ENCODE results near the gene GPATCH3.
"Not testable (repeated sequence)": the region's sequence is repeated elsewhere in the genome, so short reads cannot be mapped to it uniquely, and the experiment has no call there.

The GPATCH3 gene

GRCh38 chr1:26900001-26900814 is at the start of gene GPATCH3:
GPATCH3 (minus strand) TSS chr1:26900467; CDS start chr1:26900442, 25 bp downstream.
- peak; percentile 75 to 76 for DNase-seq (ENCODE audit: low read depth in 2 of 2)

DNA sequence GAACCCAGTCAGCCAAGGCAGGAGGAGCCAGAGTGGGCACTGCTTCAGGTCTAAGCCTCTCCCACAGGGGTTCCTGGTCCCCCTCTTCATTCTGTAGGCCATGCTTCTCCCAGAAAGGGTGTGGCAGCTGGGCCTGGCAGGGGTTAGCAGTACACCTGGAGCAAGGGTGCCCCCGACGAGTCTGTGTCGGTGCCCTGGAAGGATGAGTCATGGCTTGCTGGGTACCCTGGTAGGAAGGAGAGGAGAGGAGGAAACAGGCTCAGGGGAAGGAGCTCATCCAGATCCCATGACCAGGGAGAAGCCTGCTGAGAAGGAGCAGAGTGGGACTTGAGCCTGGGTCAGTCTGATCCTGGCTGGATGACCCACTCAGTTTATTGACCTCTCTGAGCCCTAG is 49.7 kb upstream of the GPATCH3 start:
- DNase-seq (ENCODE audit: low read depth in 2 of 2), result no peak

DNA sequence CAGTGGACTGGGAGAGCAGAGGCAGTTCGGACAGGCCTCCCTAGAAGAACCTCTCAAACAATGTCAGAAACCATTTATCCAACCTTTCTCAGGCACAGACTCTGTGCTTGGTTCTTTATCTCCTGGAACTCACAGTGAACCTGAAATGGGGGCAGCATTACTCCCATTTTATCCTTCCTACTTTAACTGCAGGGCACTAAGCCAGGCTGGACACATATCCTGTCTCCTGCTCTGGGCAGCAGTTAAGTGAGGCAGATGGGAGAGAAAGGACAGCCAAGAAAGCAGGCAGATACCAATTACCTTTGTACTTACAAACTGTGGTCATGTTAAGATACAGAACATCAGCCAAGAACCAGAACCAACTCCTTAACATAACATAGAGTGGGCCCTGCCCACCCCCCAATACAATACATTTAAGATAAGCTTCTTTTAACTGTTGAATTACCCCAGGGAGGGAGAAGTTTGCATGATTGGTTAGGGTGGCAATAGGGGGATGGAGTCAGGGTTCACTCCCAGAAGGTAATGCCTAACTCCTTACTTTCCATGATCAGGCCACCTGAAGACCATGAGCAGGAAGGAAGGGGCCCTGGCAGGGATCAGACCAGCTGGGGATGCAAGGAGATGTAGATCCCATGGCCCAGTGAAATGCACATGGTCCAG is 49.1 kb upstream of the GPATCH3 start:
- DNase-seq (ENCODE audit: low read depth in 2 of 2), result no peak

- not testable (repeated sequence) for DNase-seq (ENCODE audit: low read depth in 2 of 2)
Measured at GRCh38 chr1:26948725-26949057, 48.4 kb upstream of the GPATCH3 start.

DNA sequence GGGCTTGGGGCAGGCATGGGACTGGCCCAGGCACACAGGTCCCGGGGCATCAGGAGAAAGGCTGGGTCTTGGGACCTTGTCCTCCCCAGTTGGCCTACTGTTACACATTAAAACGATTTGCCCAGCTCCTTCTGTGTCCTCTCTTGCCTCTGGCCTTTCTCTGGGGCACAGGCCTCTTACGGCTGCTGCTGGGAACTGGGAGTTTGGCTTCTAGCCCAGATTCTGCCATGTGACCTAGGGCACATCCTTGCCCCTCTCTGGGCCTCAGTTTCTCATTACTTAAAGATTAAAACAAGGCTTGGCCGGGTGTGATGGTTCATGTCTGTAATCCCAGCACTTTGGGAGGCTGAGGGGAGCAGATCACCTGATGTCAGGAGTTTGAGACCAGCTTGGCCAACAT is 46.0 kb upstream of the GPATCH3 start:
- no peak for DNase-seq (ENCODE audit: low read depth in 2 of 2)

- no peak for DNase-seq (ENCODE audit: low read depth in 2 of 2)
Measured at GRCh38 chr1:26945728-26946127, 45.5 kb upstream of the GPATCH3 start.

- no peak for DNase-seq (ENCODE audit: low read depth in 2 of 2)
Measured at GRCh38 chr1:26945138-26945537, 44.9 kb upstream of the GPATCH3 start.

DNA sequence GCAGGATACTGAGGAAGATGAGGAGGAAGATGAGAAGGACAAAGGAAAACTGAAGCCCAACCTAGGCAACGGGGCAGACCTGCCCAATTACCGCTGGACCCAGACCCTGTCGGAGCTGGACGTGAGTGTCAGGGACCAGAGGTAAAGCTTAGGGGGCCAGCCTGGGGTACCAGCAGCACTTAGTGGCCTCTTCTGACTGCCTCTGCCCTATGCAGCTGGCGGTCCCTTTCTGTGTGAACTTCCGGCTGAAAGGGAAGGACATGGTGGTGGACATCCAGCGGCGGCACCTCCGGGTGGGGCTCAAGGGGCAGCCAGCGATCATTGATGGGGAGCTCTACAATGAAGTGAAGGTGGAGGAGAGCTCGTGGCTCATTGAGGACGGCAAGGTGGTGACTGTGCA is 42.4 kb upstream of the GPATCH3 start:
- no peak for DNase-seq (ENCODE audit: low read depth in 2 of 2)

DNA sequence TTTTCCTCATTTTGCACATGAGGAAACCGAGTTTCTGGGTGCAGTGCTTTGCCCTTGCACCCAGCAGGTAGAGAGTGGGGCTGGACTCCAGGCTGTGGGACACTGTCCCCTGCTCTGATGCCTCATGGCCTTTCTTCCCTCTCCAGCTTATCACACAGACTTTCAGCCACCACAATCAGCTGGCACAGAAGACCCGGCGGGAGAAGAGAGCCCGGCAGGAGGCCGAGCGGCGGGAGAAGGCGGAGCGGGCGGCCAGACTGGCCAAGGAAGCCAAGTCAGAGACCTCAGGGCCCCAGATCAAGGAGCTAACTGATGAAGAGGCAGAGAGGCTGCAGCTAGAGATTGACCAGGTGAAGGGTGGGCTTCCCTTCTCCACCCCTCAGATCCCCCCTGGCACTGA is 41.0 kb upstream of the GPATCH3 start:
- DNase-seq (ENCODE audit: low read depth in 2 of 2), result no peak

DNA sequence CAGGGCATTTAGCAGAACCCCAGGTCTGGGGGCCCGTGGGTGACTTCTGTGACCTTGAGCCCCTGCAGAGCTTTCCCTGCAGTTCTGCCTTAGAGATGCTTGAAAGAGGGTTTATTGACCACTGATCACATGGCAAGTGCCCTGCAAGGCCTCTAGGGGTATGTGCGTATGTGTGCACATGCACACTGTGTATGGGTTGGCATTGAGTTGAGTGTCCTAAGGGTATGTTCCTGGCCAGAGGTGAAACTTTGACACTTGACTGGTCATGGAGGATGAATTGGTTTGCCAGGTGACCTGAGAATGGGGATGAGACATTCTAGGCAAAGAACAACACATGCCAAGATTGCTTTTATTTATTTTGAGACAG is 38.4 kb upstream of the GPATCH3 start:
- no peak for DNase-seq (ENCODE audit: low read depth in 2 of 2)

DNA sequence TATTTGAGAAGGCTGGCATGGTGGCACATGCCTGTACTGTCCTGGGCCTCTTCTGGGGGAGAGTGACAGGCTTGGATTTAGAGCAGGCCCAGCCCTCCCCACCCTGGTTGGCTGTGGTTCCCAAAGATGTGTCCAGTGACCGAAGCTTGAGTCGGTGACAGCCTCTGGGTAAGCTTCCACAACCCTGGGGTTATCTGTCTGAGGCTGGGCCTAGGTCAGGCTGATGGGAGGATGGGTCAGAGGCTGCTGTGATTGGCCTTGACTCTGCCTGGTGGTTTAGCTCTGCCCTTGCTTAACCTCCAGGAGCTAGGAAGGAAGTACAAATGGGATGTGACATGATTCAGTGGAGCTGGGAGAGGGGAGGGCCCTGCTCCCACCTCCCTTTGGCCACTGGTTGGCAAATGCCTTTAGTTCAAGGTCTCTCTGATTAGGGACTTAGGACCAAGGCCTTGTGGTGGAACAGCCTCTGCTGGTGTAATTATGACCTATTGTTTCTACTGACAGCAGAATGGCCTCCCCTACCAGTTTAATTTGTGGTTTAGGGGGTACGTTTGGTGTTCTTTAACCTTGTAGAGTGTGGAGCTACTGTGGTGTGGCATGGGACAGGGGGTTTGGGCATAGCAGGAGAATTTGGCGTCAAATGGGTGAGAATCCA is 37.9 kb upstream of the GPATCH3 start:
- no peak for DNase-seq (ENCODE audit: low read depth in 2 of 2)

GRCh38 chr1:26936823-26937222 is 36.6 kb upstream of the GPATCH3 start:
- DNase-seq (ENCODE audit: low read depth in 2 of 2), result no peak

- no peak for DNase-seq (ENCODE audit: low read depth in 2 of 2)
Measured at GRCh38 chr1:26932531-26932930, 32.3 kb upstream of the GPATCH3 start.

- no peak for DNase-seq (ENCODE audit: low read depth in 2 of 2)
Measured at GRCh38 chr1:26923711-26924110, 23.4 kb upstream of the GPATCH3 start.

GRCh38 chr1:26922901-26923300 is 22.6 kb upstream of the GPATCH3 start:
- no peak for DNase-seq (ENCODE audit: low read depth in 2 of 2)

- no peak for DNase-seq (ENCODE audit: low read depth in 2 of 2)
Measured at GRCh38 chr1:26922431-26922729, 22.1 kb upstream of the GPATCH3 start.

GRCh38 chr1:26921540-26922430 is 21.5 kb upstream of the GPATCH3 start, which contains the start of gene NUDC:
NUDC (plus strand) TSS chr1:26921743; CDS start chr1:26921849, 106 bp downstream.
- peak; percentile 94 to 96 for DNase-seq (ENCODE audit: low read depth in 2 of 2)

DNA sequence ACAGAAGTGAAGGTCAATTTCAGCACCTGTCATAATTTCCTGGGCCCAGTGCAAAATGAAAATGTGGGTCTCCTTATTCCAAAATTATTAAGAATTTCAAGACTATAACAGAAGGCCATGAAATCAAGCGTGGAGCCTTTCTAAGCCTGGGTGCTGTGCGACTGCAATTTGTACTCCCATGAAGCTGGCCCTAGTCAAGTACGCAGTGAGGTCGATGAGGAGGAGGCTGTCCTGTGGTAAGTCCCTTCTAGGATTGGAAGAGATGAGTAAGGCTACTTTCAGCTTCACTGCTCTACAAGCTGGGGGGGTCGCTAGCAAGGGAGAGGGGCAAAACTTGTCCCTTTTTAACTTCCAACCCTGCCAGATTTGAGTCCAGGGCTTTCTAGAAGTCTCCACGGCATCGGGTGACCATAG is 20.9 kb upstream of the GPATCH3 start:
- no peak for DNase-seq (ENCODE audit: low read depth in 2 of 2)

GRCh38 chr1:26915204-26915842 is 15.1 kb upstream of the GPATCH3 start:
- DNase-seq (ENCODE audit: low read depth in 2 of 2), result no peak

GRCh38 chr1:26913754-26914619 is 13.7 kb upstream of the GPATCH3 start, which contains the start of gene NR0B2:
NR0B2 (minus strand) TSS chr1:26913975; CDS start chr1:26913940, 35 bp downstream.
- DNase-seq (ENCODE audit: low read depth in 2 of 2), result no peak

GRCh38 chr1:26913389-26913753 is 13.1 kb upstream of the GPATCH3 start:
- no peak for DNase-seq (ENCODE audit: low read depth in 2 of 2)

Measured in stimulated activated CD8-positive, alpha-beta memory T cell treated with anti-CD3 and anti-CD28 coated beads, Interleukin-15, amount 100 ng/mL, for 48 hours (primary cell).